A673 (cell line): ENCODE results near the gene MINDY3. TPM values are rescaled to one million over a fixed set of nuclear protein-coding genes. Genes with fewer than 3 reads are reported as not detected.

Experiments
- BruUV-seq: library from RNA; stranded (reverse); fragments of 400-500 nt; replicated peaks from 2 replicates; lab custom pipeline; 2021; lab: Mats Ljungman, UMichigan
- CTCF ChIA-PET: fragments of 300-600 bp; sonication (Branson Sonifier 250); formaldehyde crosslinking; loops from one replicate; lab custom pipeline; 2022; ENCODE audit warnings: antibody characterized with exemption; lab: Charles Lee
- POLR2A ChIA-PET: fragments of 300-600 bp; sonication (Branson Sonifier 250); formaldehyde crosslinking; loops from one replicate; lab custom pipeline; 2022; ENCODE audit warnings: antibody characterized with exemption; ENCODE audit not compliant: low non-redundant PET; lab: Charles Lee
- DNase-seq: peaks from one replicate; pipeline ENCODE4 v3.0.0-alpha.2; 2015; ENCODE audit warnings: low spot score
- H3K27ac ChIP-seq: fragments of 200-600 bp; sonication (generic); 2 replicates; pipeline ENCODE4 v1.5.1; 2016; ENCODE audit warnings: mixed run types, low read depth, mild to moderate bottlenecking, mixed read lengths, antibody characterized with exemption, low read length; ENCODE audit not compliant: poor library complexity, severe bottlenecking
- H3K27me3 ChIP-seq: fragments of 200-600 bp; sonication (generic); replicated peaks from 2 replicates; pipeline ENCODE4 v1.6.1; 2017; ENCODE audit warnings: mixed run types, low read depth, mild to moderate bottlenecking, mixed read lengths, antibody characterized with exemption, low read length; ENCODE audit not compliant: insufficient read depth, poor library complexity
- H3K36me3 ChIP-seq: fragments of 200-600 bp; sonication (generic); 2 replicates; pipeline ENCODE4 v1.6.1; 2016; ENCODE audit warnings: mixed run types, mild to moderate bottlenecking, mixed read lengths, antibody characterized with exemption, low read length; ENCODE audit not compliant: insufficient read depth, poor library complexity, severe bottlenecking
- H3K4me1 ChIP-seq: fragments of 200-600 bp; sonication (generic); 2 replicates; pipeline ENCODE4 v1.6.1; 2017; ENCODE audit warnings: mixed run types, mild to moderate bottlenecking, mixed read lengths, antibody characterized with exemption, low read length; ENCODE audit not compliant: insufficient read depth, poor library complexity, severe bottlenecking
- H3K4me3 ChIP-seq: fragments of 200-600 bp; sonication (generic); 2 replicates; pipeline ENCODE4 v1.5.1; 2016; ENCODE audit warnings: low read depth, mixed run types, mild to moderate bottlenecking, mixed read lengths, low read length; ENCODE audit not compliant: poor library complexity, severe bottlenecking
- H3K9me3 ChIP-seq: fragments of 200-600 bp; sonication (generic); 2 replicates; pipeline ENCODE4 v1.6.1; 2016; ENCODE audit warnings: mixed run types, low read depth, mild to moderate bottlenecking, mixed read lengths, antibody characterized with exemption, low read length; ENCODE audit not compliant: poor library complexity, severe bottlenecking
- CTCF ChIP-seq: fragments of 300-800, 200-600 bp; sonication (generic); conservative IDR thresholded peaks from 2 replicates; pipeline ENCODE4 v1.5.1; 2017; ENCODE audit warnings: low read depth, mild to moderate bottlenecking, antibody characterized with exemption, low read length, moderate library complexity, mixed read lengths
- EZH2 ChIP-seq: fragments of 200-600 bp; sonication (generic); IDR thresholded peaks from 2 replicates; pipeline ENCODE4 v1.6.1; 2017; ENCODE audit warnings: borderline replicate concordance, low read depth, mild to moderate bottlenecking, mixed read lengths, antibody characterized with exemption, low read length; ENCODE audit not compliant: poor library complexity, severe bottlenecking
- intact Hi-C: fragments of 100-400 bp; cut with micrococcal nuclease; formaldehyde crosslinking; loops from one replicate; pipeline ENCODE4 v1.10.0; 2022; ENCODE audit not compliant: unreplicated experiment
- total RNA-seq: library from RNA; stranded (reverse); gene quantifications from 2 replicates; pipeline ENCODE4 v1.2.3, GENCODE V29; 2021

MINDY3 gene
- total RNA-seq, 1 experiment from 2014 or later, result 14.6 TPM

- Histone ChIP-seq H3K9me3 (no peaks in the 10 kb centered on the region), H3K4me1 (peaks cover under 1% of the 10 kb centered on the region), H3K27ac (no peak overlapping the region), H3K36me3 (no peaks in the 10 kb centered on the region), H3K27me3 (peaks cover 69% of the 10 kb centered on the region), H3K4me3 (no peak overlapping the region)
- intact Hi-C loops, result no loop called here
- TF ChIP-seq EZH2, result no peak
- TF ChIP-seq CTCF, result no peak
- no peak for DNase-seq
- CTCF ChIA-PET, result no interaction called here
- POLR2A ChIA-PET, result no interaction called here
- BruUV-seq, result no TSS peak
Observed at GRCh38 chr10:15864419-15864818, 4.1 kb upstream of the MINDY3 start.

GRCh38 chr10:15863733-15864132 is 3.4 kb upstream of the MINDY3 start:
- no peaks in the 10 kb centered on the region for H3K36me3 ChIP-seq
- no TSS peak for BruUV-seq
- no peak overlapping the region for H3K27ac ChIP-seq
- ChIA-PET CTCF (no interaction called here), POLR2A (no interaction called here)
- H3K9me3 ChIP-seq, result no peaks in the 10 kb centered on the region
- DNase-seq, result no peak
- peaks cover 7% of the 10 kb centered on the region for H3K4me1 ChIP-seq
- TF ChIP-seq CTCF (no peak), EZH2 (no peak)
- intact Hi-C loops, result no loop called here
- H3K4me3 ChIP-seq, result no peak overlapping the region
- peaks cover 62% of the 10 kb centered on the region for H3K27me3 ChIP-seq

GRCh38 chr10:15863323-15863722 is 3.0 kb upstream of the MINDY3 start:
- BruUV-seq, result no TSS peak
- CTCF ChIA-PET, result no interaction called here
- no peak for DNase-seq
- Histone ChIP-seq H3K9me3 (no peaks in the 10 kb centered on the region), H3K36me3 (no peaks in the 10 kb centered on the region), H3K27me3 (peaks cover 58% of the 10 kb centered on the region), H3K4me3 (no peak overlapping the region), H3K27ac (no peak overlapping the region), H3K4me1 (peaks cover 11% of the 10 kb centered on the region)
- intact Hi-C loops, result no loop called here
- no peak for TF ChIP-seq CTCF
- TF ChIP-seq EZH2, result no peak
- POLR2A ChIA-PET, result no interaction called here
